ENCODE measurements around the gene CCDC85C.

Gene CCDC85C

DNA sequence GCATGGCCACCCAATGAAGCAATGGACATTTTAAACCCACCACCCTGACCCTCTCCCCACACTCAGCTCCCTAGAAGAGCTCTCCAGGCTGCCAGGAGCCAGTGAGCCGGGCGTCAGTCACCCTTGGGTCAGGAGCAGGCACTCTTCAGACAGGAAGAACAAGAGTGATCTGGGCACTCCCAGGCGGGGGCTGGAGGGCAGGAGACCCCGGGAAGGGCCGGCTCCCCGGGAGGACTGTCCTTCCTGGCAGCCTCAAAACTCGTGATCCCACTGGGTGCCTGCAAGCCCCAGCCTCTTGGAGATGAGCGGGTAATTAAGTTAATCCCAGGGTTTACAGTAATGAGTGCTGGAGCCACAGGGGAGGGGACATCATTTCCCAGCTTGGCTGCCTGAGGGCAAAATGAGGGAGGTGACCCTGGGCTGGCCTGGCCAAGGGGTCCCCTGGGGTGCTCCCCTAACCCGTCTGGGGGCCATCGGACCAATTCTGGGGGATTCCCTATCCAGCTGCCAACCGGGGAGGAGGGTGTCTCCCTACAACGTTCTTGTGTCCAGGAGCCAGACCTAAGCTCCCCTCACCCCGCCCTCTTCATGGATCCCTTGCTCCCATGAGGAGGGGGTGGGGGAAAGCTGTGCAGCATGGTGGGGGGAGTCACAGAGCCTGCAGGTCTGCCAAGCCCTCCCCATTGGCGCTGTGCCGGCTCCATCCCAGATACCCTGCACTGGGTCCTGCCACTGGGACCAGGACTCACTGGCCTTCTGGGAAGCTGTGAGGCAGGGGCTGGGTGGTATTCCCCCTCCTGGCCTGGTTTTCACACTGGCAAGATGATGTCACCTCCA lies 63.6 kb downstream of the CCDC85C start:
- DNase-seq (ENCODE audit: low read depth in 2 of 2), result no peak

DNA sequence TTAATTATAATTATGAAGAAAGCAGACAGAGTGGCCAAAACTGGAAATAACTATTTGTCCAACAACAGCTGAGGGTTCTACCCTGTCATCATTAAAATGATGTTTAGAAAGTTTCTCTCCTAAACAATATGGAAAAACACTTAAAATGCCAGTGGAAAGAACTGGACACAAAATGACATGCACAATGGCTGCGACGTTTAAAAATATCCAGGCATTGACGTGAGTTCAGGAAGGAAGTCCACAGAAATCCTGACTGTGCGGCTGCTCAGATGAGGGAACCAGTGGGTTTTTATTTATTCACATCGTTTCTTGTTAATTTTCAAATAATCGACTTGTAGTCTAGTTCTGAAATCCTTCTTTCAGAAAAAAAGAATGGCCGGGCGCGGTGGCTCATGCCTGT lies 64.5 kb downstream of the CCDC85C start:
- no peak for DNase-seq (ENCODE audit: low read depth in 2 of 2)

DNA sequence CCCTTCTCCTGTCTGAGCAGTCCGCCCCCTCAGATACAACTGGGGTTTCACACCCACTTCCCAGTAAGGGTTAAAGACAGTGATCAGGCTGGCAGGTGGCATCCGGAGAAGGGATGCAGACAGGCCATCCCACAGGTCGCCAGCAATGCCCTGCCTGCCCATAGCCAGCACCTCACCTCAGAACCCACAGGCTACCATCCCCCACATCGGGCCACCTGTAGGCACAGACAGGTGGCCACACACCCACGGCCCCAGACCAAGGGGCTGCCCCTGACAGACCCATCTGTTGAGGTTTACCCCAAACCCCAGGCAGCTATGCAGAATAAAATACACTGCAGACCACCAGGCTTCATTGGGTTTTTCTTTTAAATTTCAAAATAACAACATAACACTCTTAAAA lies 65.3 kb downstream of the CCDC85C start:
- no peak for DNase-seq (ENCODE audit: low read depth in 2 of 2)

DNA sequence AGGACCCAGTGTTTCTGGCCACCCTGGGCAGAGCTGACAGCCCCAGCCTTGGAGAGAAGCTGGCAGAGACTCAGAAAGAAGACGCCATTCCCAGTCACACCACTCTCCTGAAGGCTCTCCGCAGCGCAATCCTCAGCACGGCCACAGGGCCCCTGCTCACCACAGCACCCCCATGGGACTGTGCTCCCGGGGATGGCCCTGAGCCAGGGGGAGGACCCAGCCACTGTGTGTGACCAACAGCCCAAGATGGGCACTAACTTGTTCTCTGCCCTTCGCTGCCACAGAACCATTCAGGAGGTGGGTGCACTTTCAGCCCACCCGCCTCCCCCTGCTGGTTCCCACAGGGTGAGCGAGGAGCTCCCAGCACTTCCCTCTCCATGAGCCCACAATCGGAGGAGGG lies 65.7 kb downstream of the CCDC85C start:
- no peak for DNase-seq (ENCODE audit: low read depth in 2 of 2)

DNA sequence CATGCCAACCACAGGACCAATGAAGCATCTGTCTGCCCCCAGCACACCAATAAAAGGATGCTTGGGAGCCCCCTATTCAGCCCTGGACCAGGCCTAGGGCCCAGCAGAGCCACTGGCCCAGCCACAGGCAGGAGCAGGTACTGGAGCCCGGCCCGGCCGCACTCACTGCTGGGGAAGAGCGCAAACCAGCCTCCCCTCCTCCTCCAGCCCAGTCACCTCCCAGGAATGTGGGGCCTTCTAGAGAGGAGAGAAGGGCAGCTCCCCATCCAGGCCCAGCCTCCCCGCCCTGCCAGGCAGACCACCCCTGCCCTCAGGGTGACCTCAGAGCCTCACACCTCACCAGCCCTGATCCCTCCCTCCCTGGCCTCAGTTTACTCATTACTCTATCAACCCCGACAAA lies 66.6 kb downstream of the CCDC85C start:
- no peak for DNase-seq (ENCODE audit: low read depth in 2 of 2)

DNA sequence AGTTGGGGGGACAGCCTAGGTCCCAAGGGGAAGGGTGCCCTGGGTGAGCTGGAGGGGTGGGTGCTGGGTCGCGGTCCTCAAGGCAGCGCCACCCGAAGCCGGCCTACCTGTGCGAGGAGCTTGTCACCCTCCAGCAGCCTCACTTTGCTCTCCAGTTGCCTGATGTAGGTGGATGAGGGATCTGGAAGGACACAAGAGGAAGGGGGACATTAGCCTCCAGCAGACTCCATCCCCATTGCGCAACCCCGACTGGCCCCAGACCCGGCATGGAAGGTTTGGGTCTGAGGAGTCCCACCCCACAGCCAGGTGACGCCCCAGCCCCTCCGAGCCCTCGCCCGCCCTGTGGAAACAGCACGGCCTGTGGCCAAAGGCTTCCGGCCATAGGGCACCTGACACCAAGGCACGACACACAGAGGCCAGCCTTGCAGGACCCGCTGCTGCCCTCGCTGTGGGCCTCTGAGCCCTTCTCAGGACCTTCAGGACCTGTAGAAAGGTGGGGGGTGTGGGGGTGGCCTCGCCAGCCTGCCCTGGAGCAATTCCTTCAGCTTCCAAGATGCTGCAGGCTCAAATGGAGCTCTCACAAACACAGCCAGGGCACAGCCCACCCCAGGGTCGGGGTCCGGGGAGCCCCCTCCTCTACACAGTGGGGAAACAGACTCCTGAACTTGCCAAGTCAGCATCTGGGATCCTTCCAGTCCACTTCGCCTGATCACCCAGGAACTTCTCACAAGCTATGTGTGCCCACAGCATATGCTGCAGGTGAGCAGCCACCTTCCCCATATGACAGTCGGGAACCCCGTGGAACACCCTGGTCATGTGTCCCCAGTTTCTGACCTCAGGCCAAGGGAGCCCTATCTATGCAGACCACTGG lies 67.9 kb downstream of the CCDC85C start:
- DNase-seq (ENCODE audit: low read depth in 2 of 2), result no peak

DNA sequence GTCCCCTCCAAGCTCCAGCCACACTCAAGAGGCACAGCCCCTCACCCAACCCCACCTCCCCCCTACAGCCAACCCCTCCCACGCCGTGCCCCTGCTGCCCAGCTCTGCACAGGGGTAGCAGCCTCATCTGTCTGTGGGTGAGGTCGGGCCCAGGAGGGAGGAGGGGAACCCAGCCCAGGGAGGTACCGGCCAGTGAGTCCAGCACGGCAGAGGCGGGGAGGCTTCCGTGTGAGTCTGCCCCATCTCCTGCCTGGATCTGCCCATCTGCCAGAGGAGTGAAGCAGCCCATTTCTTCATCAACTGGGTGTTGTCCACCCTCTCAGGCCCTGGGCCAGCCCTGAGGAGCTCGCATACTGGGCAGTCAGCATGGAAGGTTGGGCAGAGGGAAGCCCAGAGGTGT lies 68.6 kb downstream of the CCDC85C start:
- no peak for DNase-seq (ENCODE audit: low read depth in 2 of 2)

DNA sequence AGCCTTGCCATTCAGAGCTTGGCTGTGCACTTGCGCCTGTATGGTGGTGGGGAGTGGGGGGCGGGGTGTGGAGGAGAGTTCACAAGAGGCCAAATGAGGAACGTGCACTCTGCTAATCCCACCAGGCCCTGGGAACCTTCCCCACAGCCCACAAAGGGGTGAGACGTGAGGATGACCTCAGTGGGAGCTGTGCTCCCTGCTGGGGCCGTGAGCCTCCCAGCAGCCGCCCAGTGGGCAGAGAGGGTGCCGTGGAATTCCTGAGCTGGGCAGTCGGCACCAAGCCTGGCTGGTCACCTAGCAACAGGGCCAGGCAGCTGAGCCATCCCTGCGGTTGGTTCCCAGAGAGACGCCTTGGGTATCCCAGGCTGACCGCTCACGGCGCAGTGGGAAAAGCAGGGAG lies 69.1 kb downstream of the CCDC85C start:
- DNase-seq (ENCODE audit: low read depth in 2 of 2), result no peak

DNA sequence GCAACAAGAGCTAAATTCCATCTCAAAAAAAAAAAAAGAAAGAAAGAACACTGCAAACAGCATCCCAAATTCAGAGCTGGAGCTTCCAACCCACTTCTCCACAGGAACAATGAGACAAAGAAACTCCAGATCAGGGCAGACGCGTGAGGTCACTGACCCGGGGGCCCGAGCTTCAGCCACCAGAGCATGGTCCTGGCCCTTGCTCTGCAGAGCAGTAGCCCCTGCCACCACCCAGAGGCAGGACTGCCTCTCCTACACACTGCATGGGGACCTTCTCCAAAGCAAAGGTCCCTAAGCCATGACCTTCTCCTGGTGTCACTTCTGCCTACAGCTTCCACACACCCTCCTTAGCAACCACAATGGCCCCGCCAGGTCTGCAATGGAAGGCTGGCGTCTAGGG lies 69.7 kb downstream of the CCDC85C start:
- DNase-seq (ENCODE audit: low read depth in 2 of 2), result no peak

DNA sequence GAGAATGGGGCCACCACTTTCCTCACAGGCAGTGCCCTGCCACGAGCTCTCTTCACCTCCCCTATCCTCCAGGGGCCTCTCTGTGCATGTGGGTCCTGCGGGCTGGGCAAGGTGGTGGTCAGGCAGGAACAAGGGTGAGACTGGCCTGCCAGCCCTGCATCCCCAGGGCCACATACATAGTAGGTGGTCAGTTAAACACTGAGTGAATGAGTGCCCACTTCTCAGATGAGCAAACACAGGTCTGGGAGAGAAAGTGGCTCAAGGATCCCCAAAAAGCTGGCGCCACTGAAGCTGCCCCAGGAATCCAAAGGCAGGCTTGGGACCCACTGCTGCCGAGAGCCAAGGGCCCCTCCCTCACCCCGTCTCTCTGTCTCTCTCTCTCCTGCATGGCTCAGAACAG lies 71.7 kb downstream of the CCDC85C start:
- DNase-seq (ENCODE audit: low read depth in 2 of 2), result no peak

DNA sequence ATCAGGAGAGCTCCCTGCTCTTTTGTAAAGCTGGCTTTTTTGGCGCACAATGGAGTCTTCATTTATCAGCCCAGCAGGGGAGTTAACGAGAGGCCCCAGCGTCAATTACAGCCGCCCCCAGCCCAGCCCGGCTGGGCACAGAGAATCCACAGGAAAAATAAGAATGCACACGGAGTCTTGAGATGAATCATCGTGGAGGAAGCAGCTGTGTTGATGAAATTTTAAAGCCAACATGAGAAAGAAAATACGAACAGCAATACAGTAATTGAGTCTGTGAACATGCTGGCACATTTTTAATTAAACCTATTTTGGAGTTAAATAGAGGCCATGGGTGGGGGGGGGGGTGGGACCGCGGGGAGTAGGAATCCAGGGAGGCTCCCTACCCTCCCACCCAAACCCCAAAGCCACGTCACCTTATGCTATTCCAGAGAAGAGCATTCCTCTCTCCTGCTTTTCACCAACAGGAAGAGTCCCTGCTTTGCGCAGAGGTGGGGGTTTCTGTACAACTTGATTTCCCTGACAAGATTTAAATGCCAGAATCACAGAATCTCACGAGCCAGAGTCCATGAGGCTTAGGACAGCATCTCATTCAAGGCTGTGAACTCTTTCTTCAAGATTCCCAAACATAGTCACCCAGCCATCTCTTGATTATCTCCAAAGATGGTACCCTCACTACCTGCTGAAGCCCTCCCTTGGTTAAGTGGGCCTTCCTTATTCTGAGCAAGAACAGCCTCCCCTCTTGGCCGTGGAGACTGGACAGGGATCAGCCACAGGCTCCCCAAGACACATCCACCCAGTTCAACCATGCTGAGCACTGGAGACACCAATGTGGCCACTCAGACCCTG lies 72.5 kb downstream of the CCDC85C start:
- no peak for DNase-seq (ENCODE audit: low read depth in 2 of 2)

DNA sequence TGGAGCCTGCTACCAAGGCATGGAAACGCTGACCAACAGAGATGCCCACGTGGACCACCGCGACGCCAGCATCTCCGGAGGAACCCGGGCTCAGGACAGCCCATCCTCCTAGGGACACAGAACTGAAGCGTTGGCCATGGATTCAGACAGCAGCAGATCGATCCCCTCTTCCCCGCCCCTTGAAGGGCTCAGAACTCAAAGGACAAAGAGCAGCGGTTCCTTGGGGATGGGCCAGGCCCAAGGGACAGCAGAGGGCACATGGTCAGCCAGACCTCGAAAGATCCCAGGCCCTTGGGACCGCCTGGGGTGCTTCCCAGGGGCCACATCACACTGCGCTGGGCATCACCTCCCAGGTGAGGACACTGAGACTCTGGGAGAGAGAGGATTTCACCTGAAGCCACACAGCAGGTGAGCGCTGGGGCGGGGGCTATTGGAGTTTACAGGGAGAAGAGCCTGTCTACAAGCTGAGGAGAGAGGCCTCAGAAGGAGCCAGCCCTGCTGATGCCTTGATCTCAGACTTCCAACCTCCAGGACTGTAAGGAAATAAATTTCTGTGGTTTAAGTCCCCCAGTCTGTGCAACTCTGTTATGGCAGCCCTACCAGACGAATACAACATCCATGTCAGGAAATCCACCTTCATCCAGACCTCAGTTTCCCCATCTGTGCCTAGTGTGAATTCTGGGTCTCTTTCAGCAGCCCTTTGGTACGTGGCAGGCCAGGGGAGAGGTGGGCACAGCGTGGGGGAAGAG lies 73.4 kb downstream of the CCDC85C start:
- no peak for DNase-seq (ENCODE audit: low read depth in 2 of 2)

DNA sequence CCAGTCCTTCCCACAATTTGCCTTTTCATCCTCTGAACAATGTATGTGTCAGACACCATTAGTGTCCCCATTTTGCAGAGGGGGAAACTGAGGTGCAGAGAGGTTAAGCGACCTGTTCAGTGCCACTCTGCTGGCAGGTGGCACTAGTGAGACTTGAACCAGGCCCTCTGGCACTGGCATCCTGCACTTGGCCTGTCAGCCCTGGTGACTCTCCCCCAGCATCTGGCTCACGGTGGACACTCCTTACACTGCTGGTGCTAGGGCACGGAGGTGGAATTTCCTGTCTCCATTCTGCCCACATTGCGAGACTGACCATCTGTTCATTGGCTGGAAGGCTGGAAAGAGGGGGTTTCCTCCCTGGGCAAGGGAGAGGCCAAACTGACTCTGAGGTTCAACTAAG lies 74.1 kb downstream of the CCDC85C start:
- DNase-seq (ENCODE audit: low read depth in 2 of 2), result no peak

DNA sequence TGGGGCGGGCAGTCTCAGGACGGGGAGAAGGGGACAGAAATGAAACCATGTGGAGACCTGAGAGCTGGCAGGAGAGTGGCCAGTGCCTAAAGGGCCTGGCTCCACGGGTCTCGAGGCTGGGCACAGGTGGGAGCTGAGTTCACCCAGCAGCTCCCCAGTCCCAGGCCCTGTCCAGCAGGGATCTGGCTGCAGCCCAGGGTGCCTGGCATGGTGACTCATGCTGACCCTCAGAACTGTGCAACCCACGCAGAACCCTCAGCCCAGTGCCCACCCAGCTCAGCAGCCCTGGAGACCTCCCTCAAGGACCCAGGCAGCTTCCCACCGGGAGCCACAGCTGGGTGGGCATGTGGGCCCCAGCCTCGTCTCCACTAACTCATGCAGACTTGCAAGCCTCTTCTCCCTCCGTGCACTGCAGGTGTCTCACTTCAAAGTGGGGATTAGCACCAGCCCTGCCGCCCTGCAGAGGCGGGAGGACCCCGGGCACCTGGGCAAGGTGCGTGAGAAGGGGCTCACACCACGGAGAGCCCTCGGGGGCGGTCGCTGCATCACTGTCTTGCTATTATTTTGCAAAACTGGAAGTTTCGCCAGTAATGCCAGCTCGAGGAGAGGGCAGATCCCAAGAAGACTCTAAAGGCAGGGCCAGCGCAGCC lies 76.5 kb downstream of the CCDC85C start:
- DNase-seq (ENCODE audit: low read depth in 2 of 2), result no peak

DNA sequence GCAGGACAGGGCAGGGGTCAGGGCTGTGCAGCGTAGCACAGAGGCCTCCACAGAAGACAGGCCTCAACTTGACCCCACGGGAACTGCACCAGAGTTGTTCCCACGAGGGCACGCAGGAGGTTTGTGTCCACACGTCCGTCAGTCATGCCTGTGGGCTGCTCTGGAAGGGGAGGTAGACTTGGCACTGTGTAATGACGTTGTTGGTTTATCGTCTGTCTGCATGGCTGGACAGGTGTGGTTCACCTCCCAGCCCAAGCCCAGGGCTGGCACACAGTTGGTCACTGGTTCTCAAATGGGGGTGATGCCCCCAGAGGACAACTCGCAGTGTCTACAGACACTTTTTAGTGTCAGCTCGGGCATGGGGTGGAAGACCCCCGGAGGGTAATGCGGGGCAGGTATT lies 77.0 kb downstream of the CCDC85C start:
- no peak for DNase-seq (ENCODE audit: low read depth in 2 of 2)

DNA sequence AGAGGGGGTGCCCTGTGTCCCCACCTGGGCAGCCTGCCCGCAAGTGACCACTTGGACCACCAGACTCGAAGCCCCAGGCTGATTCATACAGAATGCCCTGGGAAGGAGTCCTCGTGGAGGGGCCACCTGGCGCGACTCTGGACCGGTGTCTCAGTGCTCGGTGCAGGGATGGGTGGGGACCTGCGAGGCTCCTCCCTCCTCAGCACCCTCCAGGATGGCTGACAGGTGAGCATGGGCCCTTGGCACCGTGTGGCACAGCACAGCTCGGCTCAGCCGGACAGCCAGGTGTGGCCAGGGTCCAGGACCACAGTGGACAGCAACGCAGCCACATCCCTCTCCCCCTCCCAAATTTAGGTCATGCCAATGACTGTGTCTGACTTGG lies 78.3 kb downstream of the CCDC85C start:
- no peak for DNase-seq (ENCODE audit: low read depth in 2 of 2)

DNA sequence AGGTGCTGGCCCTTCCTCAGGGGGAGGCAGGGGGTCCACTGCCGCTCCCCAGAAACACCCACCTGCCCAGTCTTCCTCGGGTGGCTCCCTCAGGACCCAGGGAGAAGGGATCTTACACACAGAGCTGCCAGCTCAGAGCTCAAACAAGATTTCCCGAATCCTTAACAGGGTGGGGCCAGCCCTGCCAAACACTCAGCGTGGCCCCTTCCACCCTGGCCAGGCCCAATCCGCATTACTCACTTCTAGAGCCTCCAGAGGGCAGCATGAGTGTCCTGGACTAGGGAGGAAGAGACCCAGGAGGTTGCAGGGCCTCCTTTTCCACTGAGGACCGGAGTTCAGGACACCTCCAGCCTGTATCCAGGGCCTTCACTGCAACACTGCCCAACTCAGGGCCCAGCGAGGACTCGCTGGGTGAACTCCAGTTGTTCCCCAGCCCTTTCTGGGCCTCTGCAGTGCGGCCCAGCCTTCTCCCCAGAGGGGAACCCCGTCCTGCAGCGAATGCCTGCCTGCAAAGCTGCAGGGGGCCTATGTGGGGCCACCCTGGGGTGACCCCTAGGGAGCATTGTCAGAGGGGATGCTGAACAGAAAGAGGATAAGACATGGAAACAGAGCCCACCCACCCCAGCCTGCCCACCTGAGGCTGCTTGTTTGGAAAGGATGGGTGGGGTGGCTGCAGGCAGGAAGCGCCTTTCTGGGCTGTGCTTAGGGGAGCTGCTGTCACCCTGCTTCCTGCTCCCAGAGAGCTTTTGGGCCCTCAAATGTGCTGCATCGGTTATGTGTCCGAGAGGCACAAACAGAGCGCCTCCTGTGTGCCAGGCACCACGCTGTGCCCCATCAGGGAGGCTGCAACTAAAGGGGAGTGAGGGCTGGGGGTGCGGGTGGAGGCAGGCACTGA lies 79.0 kb downstream of the CCDC85C start:
- DNase-seq (ENCODE audit: low read depth in 2 of 2), result no peak

DNA sequence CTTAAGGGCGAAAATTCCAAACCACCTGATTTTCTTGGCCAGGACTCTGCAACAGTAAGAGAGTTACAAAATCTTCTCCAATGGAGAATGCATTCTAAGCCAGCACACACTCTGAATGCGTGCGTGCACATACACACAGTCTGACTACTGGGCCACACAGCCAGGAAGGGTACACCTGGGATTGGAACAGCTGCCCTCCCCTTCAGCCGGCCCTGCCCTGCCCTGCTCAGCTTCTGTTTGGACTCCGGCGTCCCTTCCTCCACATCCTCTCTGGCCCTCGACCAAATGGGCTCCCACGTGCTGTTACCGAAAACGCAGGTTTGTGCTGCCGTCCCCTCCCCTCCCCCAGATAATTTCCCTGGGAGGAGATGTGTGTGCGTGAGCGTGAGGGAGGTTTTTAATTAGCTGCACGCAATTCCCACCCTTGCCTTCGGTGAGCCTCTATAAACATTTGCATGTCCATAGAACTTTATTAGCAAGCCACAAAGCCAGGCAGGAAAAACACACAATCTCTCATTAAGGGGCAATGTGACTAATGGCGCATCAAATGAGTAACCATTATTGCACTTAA lies 79.8 kb downstream of the CCDC85C start:
- no peak for DNase-seq (ENCODE audit: low read depth in 2 of 2)

DNA sequence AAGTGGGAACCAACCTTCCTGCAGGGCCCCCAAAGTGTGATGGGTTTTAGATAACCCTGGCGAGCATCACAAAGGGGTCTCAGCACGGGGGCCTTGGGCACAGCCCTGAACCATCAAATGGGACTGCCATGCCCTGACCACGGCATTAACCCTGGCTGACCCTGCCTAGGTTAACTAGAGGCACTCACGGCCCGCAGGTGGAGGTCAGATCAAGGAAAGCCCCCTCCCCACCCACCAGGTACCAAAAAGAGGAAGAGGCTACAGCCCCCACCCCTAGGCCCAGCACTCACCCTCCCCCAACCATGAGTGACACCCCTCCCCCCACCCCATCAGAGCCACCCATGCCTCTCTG lies 80.3 kb downstream of the CCDC85C start:
- DNase-seq (ENCODE audit: low read depth in 2 of 2), result no peak
